ENCODE results near the gene HOXB9.

The HOXB9 gene

GRCh38 chr17:48644910-48645557 is 18.9 kb upstream of the HOXB9 start:
- H3K4me3 ChIP-seq (ENCODE audit: low read depth, low read length) = no peak overlapping the region
- ChIA-PET POLR2A (no interaction called here), CTCF (no interaction called here)
- TF ChIP-seq, protein P1, sequence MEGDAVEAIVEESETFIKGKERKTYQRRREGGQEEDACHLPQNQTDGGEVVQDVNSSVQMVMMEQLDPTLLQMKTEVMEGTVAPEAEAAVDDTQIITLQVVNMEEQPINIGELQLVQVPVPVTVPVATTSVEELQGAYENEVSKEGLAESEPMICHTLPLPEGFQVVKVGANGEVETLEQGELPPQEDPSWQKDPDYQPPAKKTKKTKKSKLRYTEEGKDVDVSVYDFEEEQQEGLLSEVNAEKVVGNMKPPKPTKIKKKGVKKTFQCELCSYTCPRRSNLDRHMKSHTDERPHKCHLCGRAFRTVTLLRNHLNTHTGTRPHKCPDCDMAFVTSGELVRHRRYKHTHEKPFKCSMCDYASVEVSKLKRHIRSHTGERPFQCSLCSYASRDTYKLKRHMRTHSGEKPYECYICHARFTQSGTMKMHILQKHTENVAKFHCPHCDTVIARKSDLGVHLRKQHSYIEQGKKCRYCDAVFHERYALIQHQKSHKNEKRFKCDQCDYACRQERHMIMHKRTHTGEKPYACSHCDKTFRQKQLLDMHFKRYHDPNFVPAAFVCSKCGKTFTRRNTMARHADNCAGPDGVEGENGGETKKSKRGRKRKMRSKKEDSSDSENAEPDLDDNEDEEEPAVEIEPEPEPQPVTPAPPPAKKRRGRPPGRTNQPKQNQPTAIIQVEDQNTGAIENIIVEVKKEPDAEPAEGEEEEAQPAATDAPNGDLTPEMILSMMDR (IDR thresholded peaks at IDR 0.05; ENCODE audit: insufficient read depth, low read length, missing control alignments) = no peak
- DNase-seq (ENCODE audit: low read depth, low spot score) = no peak

- TF ChIP-seq, protein P1 (IDR thresholded peaks at IDR 0.05; ENCODE audit: insufficient read depth, low read length, missing control alignments) = no peak
- no peak for DNase-seq (ENCODE audit: low read depth, low spot score)
- no peak overlapping the region for H3K4me3 ChIP-seq (ENCODE audit: low read depth, low read length)
- POLR2A ChIA-PET = no interaction called here
- CTCF ChIA-PET = interaction anchor here (1.4 kb wide), 1 partner anchor 27 kb away, joined by 5 read pairs; no protein-coding TSS in a partner anchor
Measured at GRCh38 chr17:48644159-48644558, 18.0 kb upstream of the HOXB9 start.

- POLR2A ChIA-PET = no interaction called here
- CTCF ChIA-PET = interaction anchor here (1.4 kb wide), 1 partner anchor 28 kb away, joined by 5 read pairs; no protein-coding TSS in a partner anchor
- no peak for DNase-seq (ENCODE audit: low read depth, low spot score)
- no peak overlapping the region for H3K4me3 ChIP-seq (ENCODE audit: low read depth, low read length)
- TF ChIP-seq, protein P1 (IDR thresholded peaks at IDR 0.05; ENCODE audit: insufficient read depth, low read length, missing control alignments) = no peak
Measured at GRCh38 chr17:48643697-48644012, 17.5 kb upstream of the HOXB9 start.

DNA sequence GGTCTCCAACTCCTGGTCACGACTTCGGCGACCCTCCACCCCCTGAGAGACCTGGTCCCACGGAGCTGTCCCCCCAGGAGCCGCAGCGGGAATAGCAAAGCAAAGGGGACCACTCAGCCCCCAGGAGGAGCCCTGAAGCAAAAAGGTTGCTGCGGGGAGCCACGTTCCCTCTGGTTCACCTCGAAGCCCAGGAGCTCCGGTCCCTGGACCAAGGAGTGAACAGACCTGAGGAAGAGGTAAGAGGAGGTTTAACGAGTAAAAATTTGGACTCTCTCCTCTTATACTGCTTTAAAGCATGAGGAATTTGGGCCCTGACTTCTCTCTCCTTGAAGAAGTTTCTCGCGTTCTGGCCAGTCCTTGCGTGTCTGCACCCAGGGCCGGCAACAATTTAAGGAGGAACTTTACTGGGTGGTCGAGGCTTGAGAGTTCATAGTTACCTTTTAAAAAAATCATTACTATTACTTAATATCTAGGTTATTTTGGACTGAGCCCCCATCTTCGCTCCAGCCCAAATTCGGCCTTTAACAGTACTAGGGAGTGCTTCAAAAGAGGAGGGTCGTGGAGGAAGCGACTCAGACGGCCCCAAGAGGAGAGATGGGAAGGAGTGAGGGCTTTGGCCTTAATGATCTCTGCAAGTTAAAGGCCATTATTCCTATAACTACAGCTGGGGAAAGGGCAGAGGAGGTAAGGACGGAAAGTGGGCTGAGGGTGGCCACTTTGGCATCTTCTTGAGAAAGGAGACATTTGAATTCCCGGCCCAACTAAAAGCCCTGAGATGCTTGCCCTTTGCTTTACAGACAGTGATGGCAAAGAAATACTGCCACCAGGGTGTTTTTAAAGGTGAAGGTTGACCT is 16.9 kb upstream of the HOXB9 start:
- ChIA-PET POLR2A (no interaction called here), CTCF (interaction anchor here (0.7 to 1.4 kb wide), 3 partner anchors 19 to 28 kb away, joined by 3 to 5 read pairs (median 4); no protein-coding TSS in a partner anchor)
- H3K4me3 ChIP-seq (ENCODE audit: low read depth, low read length) = no peak overlapping the region
- no peak for DNase-seq (ENCODE audit: low read depth, low spot score)
- TF ChIP-seq, protein P1 (IDR thresholded peaks at IDR 0.05; ENCODE audit: insufficient read depth, low read length, missing control alignments) = no peak

DNA sequence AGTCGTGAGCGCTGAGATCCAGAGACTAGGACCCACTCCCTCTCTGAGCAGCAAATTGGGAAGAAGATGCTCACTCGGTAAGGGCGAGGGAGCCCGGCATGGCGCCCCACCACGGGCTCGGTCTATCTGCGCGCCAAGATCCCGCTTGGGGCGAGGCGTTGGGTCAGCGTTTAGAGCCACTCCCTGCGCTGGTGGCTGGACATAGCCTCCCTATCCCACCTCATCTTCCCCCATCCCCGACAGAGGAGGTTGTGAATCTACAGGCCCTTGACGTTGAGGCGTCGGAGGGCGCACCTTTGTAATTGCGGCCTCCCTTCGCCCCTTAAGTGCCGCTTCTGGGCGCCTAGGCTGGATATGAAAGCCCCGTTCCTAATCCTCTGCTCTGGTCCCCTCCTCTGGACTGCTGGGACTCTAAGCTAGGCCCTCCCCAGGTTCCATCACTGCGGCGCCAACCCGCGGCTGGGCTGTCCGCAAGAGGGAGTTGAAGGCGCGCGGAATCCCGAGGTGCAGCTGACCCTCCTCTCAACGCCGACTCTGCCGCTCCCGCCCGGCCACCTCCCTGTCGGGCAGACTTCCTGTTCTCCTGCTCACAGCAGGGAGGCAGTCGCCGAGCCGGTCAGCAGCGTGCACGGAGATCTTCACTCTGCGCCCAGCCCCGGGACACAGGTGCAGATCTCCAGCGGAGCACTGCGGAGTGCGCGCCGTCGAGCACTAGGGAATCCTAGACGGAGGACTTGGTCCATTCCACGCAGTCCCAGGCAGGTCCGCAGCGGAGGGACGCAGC is 16.1 kb upstream of the HOXB9 start:
- ChIA-PET POLR2A (no interaction called here), CTCF (interaction anchor here (0.7 to 1.2 kb wide), 2 partner anchors 20 to 21 kb away, joined by 3 to 4 read pairs; no protein-coding TSS in a partner anchor)
- H3K4me3 ChIP-seq (ENCODE audit: low read depth, low read length) = no peak overlapping the region
- TF ChIP-seq, protein P1 (IDR thresholded peaks at IDR 0.05; ENCODE audit: insufficient read depth, low read length, missing control alignments) = no peak
- DNase-seq (ENCODE audit: low read depth, low spot score) = no peak

All from AG04449 (cell line).